GM10248 (cell line): ENCODE data around the gene PRUNE1.

Source experiments
- CTCF ChIA-PET: fragments of 300-600 bp; sonication (Branson Sonifier 250); formaldehyde crosslinking; extraction: SDS; loops from one replicate; lab custom pipeline; 2021; ENCODE audit warnings: antibody characterized with exemption; lab: Yijun Ruan, JAX
- POLR2A ChIA-PET: fragments of 350-650 bp; sonication (Branson Sonifier 250); formaldehyde crosslinking; extraction: SDS; loops from one replicate; lab custom pipeline; 2020; ENCODE audit warnings: antibody characterized with exemption; lab: Yijun Ruan, JAX
- DNase-seq: peaks from one replicate; pipeline ENCODE4 v3.0.0; 2012; ENCODE audit errors: extremely low spot score
- TF ChIP-seq, protein P1 (sequence below): IDR thresholded peaks from 2 replicates; pipeline ENCODE4 v1.5.1; 2012; ENCODE audit warnings: mild to moderate bottlenecking, low read depth; ENCODE audit errors: extremely low read depth, missing control alignments, control extremely low read depth

PRUNE1 gene

GRCh38 chr1:150966011-150966410, 42.2 kb upstream of the PRUNE1 start:
- TF ChIP-seq, protein P1, sequence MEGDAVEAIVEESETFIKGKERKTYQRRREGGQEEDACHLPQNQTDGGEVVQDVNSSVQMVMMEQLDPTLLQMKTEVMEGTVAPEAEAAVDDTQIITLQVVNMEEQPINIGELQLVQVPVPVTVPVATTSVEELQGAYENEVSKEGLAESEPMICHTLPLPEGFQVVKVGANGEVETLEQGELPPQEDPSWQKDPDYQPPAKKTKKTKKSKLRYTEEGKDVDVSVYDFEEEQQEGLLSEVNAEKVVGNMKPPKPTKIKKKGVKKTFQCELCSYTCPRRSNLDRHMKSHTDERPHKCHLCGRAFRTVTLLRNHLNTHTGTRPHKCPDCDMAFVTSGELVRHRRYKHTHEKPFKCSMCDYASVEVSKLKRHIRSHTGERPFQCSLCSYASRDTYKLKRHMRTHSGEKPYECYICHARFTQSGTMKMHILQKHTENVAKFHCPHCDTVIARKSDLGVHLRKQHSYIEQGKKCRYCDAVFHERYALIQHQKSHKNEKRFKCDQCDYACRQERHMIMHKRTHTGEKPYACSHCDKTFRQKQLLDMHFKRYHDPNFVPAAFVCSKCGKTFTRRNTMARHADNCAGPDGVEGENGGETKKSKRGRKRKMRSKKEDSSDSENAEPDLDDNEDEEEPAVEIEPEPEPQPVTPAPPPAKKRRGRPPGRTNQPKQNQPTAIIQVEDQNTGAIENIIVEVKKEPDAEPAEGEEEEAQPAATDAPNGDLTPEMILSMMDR = no peak
- POLR2A ChIA-PET = interaction anchor here (1.5 kb wide), 1 partner anchor 8 kb away, joined by 3 read pairs; no protein-coding TSS in a partner anchor
- DNase-seq = no peak
- CTCF ChIA-PET = interaction anchor here (1.0 to 1.4 kb wide), 5 partner anchors 9 to 44 kb away, joined by 3 to 6 read pairs (median 4); no protein-coding TSS in a partner anchor

- ChIA-PET CTCF (interaction anchor here (3.3 to 4.1 kb wide), 2 partner anchors 11 to 12 kb away, joined by 14 to 28 read pairs; partner anchors contain the start of gene ANXA9), POLR2A (no interaction called here)
- TF ChIP-seq, protein P1 = no peak
- no peak for DNase-seq
Observed at GRCh38 chr1:150967936-150968335, 40.3 kb upstream of the PRUNE1 start.

- no peak for DNase-seq
- ChIA-PET POLR2A (no interaction called here), CTCF (interaction anchor here (2.7 to 4.1 kb wide), 3 partner anchors 11 to 27 kb away, joined by 14 to 28 read pairs (median 16); partner anchors contain the start of gene ANXA9)
- TF ChIP-seq, protein P1 = no peak
Observed at GRCh38 chr1:150968491-150968890, 39.8 kb upstream of the PRUNE1 start.

GRCh38 chr1:150969626-150970025, 38.6 kb upstream of the PRUNE1 start:
- TF ChIP-seq, protein P1 = no peak
- ChIA-PET CTCF (interaction anchor here (0.9 to 4.1 kb wide), 7 partner anchors 10 to 410 kb away, joined by 3 to 28 read pairs (median 5); partner anchors contain the start of gene ANXA9), POLR2A (no interaction called here)
- DNase-seq = no peak

DNA sequence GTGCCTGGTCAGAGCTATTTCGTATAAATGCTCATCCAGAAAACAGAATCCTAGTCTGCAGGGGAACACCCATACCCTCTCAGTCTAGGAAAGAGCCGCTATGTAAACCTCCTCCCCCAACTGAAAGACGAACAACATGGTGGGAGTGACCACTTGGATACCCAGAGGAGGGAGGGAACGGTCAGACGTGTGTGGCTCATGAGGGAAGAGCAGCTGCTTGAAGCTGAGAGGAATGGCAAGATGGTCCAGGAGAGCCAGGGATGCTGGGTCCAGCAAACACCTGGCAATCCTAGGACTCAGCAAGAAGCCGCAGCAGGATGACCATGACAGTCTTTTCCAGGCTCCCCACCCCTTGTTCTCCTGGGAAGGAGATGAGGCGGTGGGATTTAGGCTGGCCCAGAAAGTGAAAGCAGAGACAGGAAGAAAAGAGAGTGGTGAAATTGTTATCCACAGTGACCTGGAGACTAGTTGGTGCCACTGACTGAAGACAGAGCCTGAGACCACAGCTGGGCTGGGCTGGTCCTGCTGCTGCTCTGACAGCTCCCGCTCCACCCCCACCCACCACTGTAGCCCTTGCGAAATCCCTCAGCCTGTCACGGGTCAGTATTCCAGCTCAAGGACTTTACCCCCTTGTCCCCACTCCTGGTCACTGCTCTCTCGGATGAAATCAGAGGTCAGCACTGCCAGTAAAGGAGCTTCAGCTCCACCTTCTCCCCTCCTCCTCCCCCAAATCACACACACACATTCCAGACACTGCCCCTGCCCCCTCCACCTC, 37.3 kb upstream of the PRUNE1 start:
- ChIA-PET CTCF (interaction anchor here (1.1 to 4.1 kb wide), 7 partner anchors 9 to 41 kb away, joined by 3 to 28 read pairs (median 6); partner anchors contain the start of gene ANXA9), POLR2A (interaction anchor here (0.7 kb wide), 1 partner anchor 386 kb away, joined by 3 read pairs; no protein-coding TSS in a partner anchor)
- TF ChIP-seq, protein P1 = no peak
- no peak for DNase-seq

DNA sequence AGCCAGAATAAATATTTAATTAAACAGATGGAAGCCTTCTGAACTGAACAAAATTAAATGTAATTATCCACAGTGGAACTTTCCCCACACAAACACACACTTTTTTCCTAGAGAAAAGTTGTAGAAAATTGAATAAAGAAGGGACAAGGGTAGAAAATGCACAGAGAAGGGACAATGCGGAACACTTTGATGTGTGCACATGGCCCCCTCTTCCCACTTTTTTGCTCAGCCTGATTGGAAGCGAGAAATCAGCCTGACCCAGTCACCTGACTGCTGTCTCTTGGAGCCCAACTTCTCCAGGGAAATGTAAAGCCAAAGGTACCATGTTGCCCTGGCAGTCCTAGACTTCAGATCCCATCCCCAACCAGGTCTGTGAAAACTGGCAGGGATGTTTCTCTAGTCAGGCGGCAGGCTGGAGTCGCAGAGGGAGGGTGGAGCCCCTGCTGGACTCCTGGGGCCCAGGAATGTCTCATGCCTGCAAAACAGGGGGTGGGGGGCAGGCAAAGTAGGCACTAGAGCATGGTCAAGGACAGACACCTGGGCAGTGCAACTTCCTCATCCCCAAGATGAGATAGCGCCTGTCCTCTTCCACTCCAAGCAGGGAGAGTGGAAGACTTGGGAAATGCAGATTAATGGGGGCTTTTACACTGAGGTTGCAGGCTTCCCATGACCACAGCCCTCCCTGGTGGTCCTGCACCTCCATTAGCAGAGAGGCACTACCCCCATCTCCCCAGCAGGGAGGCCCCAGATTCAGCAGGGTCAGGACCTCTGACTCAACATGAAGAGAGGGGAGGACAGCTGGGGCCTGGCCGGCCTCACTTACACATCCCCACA, 36.4 kb upstream of the PRUNE1 start:
- TF ChIP-seq, protein P1 = no peak
- POLR2A ChIA-PET = no interaction called here
- CTCF ChIA-PET = interaction anchor here (1.7 to 4.1 kb wide), 2 partner anchors 8 to 22 kb away, joined by 6 to 28 read pairs; partner anchors contain the start of gene ANXA9
- no peak for DNase-seq
